RWPE1 (cell line): ENCODE results near the gene ZNF408.
A peak's percentile ranks its signal among the peaks of the same experiment; 100 is the strongest.

ENCODE experiments used
- CTCF ChIA-PET: fragments of 350-600 bp; sonication (Branson Sonifier 250); formaldehyde crosslinking; extraction: SDS; loops from one replicate; lab custom pipeline; 2021; lab: Yijun Ruan, JAX
- POLR2A ChIA-PET: fragments of 400-600 bp; formaldehyde crosslinking; extraction: SDS; loops from one replicate; lab custom pipeline; 2020; ENCODE audit warnings: antibody characterized with exemption; ENCODE audit not compliant: low non-redundant PET; lab: Yijun Ruan, JAX
- DNase-seq: peaks from one replicate; pipeline ENCODE4 v3.0.0; 2012; ENCODE audit warnings: low spot score
- H3K27ac ChIP-seq: fragments of 450-650 bp; 2 replicates; pipeline ENCODE4 v1.5.1; 2017
- TF ChIP-seq, protein P1 (sequence below): fragments of 450-650 bp; conservative IDR thresholded peaks from 2 replicates; pipeline ENCODE4 v1.5.1; 2017; ENCODE audit warnings: low read depth, mild to moderate bottlenecking

ZNF408 gene

DNA sequence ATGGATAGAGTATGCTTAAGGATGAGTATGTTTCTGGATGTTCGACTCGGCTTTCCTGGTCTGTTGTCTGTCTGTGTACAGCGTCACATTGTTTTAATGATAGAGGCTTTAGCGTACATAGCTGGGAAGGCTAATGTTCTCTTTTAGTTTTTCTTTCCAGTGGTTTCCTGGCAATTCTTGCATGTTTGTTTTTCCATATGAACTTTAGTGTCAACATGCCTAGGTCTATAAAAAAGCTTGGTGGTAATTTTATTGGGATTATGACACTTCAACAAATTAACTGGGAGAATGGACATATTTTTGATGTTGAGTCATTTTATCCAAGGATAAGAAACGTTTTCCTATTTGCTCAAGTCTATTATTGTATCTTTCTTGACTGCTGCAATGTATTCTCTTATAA lies 35.8 kb downstream of the ZNF408 start:
- TF ChIP-seq, protein P1, sequence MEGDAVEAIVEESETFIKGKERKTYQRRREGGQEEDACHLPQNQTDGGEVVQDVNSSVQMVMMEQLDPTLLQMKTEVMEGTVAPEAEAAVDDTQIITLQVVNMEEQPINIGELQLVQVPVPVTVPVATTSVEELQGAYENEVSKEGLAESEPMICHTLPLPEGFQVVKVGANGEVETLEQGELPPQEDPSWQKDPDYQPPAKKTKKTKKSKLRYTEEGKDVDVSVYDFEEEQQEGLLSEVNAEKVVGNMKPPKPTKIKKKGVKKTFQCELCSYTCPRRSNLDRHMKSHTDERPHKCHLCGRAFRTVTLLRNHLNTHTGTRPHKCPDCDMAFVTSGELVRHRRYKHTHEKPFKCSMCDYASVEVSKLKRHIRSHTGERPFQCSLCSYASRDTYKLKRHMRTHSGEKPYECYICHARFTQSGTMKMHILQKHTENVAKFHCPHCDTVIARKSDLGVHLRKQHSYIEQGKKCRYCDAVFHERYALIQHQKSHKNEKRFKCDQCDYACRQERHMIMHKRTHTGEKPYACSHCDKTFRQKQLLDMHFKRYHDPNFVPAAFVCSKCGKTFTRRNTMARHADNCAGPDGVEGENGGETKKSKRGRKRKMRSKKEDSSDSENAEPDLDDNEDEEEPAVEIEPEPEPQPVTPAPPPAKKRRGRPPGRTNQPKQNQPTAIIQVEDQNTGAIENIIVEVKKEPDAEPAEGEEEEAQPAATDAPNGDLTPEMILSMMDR, result no peak
- no peak overlapping the region for H3K27ac ChIP-seq
- CTCF ChIA-PET, result no interaction called here
- POLR2A ChIA-PET, result no interaction called here
- DNase-seq, result no peak

DNA sequence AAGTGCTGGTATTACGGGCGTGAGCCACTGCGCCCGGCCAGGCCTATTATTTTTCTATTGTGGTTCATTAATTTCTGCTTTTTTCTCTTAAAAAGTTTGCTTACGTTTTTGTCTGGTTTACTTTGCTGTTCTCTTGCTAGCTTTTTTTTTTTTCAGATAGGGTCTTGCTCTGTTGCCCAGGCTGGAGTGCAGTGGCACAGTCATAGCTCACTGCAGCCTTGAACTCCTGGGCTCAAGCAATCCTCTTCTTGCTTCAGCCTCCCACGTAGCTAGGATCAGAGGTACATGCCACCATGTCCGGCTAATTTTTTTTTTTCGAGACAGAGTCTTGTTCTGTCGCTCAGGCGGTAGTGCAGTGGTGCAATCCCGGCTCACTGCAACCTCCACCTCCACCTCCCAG lies 36.9 kb downstream of the ZNF408 start:
- POLR2A ChIA-PET, result no interaction called here
- CTCF ChIA-PET, result interaction anchor here (0.7 kb wide), 1 partner anchor 76 kb away, joined by 3 read pairs; no protein-coding TSS in a partner anchor
- no peak overlapping the region for H3K27ac ChIP-seq
- TF ChIP-seq, protein P1, result no peak
- DNase-seq, result no peak

DNA sequence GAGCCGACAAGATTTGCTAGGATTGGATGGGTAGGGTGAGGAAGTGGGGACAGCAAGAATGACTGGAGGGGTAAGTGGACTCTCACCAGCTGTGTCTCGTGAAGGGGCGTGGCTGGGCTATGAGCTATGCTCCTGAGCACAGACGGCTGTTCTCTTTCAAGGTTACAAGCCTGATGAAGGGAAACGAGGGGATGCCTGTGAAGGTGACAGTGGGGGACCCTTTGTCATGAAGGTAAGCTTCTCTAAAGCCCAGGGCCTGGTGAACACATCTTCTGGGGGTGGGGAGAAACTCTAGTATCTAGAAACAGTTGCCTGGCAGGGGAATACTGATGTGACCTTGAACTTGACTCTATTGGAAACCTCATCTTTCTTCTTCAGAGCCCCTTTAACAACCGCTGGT lies 38.1 kb downstream of the ZNF408 start:
- ChIA-PET CTCF (no interaction called here), POLR2A (no interaction called here)
- no peak overlapping the region for H3K27ac ChIP-seq
- DNase-seq, result no peak
- TF ChIP-seq, protein P1, result no peak

DNA sequence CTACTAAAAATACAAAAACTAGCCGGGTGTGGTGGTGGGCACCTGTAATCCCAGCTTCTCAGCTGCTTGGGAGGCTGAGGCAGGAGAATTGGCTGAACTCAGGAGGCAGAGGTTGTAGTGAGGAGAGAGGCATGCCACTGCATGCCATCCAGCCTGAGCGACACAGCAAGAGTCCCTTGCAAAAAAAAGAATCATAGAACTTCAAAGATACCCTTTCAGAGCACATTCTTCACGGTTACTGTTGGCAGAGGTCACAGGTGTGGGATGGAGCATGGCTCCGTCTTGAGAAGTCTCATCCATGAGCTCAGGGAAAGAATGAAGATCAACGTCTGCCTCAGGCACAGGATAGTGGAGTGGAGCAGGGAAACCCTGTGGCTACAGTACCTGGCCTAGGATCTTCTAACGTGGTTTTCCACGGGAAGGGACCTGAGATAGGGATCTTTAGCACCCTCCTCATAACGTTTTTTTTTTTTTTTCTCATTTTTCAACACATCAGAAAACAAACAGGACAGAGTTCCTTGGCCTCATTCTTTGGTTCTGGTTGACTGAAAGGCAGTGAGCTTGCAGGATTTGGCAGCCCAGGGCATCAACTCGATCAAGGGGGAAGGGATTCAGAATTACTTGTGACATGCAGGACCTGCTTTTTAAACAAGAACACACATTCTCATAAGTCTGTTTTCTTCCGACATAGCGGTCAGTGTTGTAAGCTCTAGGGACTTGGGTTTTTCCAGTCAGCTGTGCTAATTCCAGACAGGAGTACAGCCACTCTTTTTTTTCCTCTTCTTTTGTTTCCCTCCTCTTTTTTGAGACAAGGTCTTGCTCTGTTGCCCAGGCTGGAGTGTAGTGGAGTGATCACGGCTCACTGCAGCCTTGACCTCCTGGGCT lies 41.0 kb downstream of the ZNF408 start:
- POLR2A ChIA-PET, result no interaction called here
- TF ChIP-seq, protein P1, result no peak
- peak overlapping the region; percentile 50 for H3K27ac ChIP-seq
- CTCF ChIA-PET, result no interaction called here
- DNase-seq, result no peak

DNA sequence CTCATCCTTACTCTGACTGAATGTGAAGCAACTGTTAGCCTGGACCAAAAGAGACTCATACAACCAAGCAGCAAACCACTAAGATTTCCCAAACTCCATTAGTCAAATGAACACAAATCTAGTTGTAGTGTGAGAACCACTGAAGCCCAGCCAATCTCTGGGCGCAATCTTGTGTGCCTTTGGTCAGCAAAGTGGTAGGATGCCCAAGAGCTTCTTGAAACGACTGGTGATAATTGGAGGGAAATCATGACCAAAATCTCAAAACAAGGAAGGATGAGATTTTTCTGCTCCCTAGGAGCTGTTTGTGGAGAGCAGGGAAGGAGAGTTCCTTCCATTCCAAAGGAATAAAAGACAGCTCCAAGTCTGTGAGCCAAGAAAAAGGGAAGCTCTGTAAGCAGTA lies 42.2 kb downstream of the ZNF408 start:
- no peak overlapping the region for H3K27ac ChIP-seq
- POLR2A ChIA-PET, result no interaction called here
- CTCF ChIA-PET, result no interaction called here
- DNase-seq, result no peak
- TF ChIP-seq, protein P1, result no peak

DNA sequence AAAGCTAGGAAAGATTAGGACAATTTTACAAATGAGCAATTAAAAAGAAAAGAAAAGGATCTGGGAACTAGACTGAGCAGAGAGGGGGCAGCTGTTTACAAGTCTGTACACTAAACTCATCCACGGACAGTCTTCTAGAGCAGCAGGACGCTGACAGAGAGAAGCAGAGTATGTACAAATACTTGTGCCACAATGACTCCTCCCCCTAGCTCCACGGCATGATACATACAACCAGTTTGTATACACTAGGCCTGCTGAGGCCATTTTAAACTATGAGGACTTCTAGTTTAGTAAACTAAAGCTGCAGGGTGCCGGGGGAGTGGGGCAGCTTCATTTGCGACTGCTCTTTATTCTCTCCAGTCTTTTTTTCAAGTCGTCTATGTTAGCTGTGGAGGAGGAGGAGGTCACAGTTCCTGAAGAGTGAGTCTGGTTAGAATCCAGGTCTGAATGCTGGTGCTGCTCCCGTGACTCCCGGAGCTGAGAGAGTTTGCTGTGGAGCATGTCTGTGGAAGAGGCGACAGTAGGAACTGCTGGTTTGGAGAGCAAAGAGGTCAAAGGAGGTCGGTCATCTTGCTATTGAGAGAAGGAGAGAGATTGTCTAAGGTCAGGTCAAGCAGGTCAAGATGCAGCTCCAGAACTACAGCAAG lies 43.0 kb downstream of the ZNF408 start:
- DNase-seq, result no peak
- ChIA-PET CTCF (interaction anchor here (0.6 to 0.8 kb wide), 3 partner anchors 25 to 58 kb away, joined by 3 to 7 read pairs (median 4); partner anchors contain the start of gene F2), POLR2A (no interaction called here)
- TF ChIP-seq, protein P1, result no peak
- no peak overlapping the region for H3K27ac ChIP-seq
